PFSK-1 (cell line): ENCODE results near the gene SLC12A3.

Experiments
- FOXP2 ChIP-seq: optimal IDR thresholded peaks from 2 replicates; pipeline ENCODE3; 2011; ENCODE audit warnings: borderline replicate concordance, control low read depth, inconsistent platforms; ENCODE audit not compliant: insufficient read depth; ENCODE audit errors: extremely low read length, extremely low read depth
- POLR2AphosphoS5 ChIP-seq: IDR thresholded peaks from 2 replicates; pipeline ENCODE4 v1.6.1; 2012; ENCODE audit warnings: low read depth, mild to moderate bottlenecking, control low read depth, low read length, moderate library complexity
- SIN3A ChIP-seq: IDR thresholded peaks from 2 replicates; pipeline ENCODE4 v1.6.1; 2012; ENCODE audit warnings: mild to moderate bottlenecking, low read length, moderate library complexity, borderline replicate concordance; ENCODE audit not compliant: insufficient read depth
- TAF1 ChIP-seq: IDR thresholded peaks from 2 replicates; pipeline ENCODE4 v1.6.1; 2012; ENCODE audit warnings: low read length, control low read depth, borderline replicate concordance; ENCODE audit not compliant: insufficient read depth
- TF ChIP-seq, protein P1 (sequence below), 2 experiments: IDR thresholded peaks; 2 replicates each; pipeline versions ENCODE4 v1.6.1 to v1.8.0; 2011 to 2012; ENCODE audit warnings: low read depth in 2 of 2, low read length in 2 of 2, control low read depth in 1 of 2, inconsistent platforms in 1 of 2, mild to moderate bottlenecking in 1 of 2, moderate library complexity in 1 of 2; ENCODE audit not compliant: insufficient read depth in 1 of 2

Gene SLC12A3

GRCh38 chr16:56856876-56857447 lies 8.0 kb upstream of the SLC12A3 start:
- TF ChIP-seq POLR2AphosphoS5 = no peak
- no peak for TF ChIP-seq SIN3A
- no peak for TF ChIP-seq TAF1
- TF ChIP-seq, protein P1, sequence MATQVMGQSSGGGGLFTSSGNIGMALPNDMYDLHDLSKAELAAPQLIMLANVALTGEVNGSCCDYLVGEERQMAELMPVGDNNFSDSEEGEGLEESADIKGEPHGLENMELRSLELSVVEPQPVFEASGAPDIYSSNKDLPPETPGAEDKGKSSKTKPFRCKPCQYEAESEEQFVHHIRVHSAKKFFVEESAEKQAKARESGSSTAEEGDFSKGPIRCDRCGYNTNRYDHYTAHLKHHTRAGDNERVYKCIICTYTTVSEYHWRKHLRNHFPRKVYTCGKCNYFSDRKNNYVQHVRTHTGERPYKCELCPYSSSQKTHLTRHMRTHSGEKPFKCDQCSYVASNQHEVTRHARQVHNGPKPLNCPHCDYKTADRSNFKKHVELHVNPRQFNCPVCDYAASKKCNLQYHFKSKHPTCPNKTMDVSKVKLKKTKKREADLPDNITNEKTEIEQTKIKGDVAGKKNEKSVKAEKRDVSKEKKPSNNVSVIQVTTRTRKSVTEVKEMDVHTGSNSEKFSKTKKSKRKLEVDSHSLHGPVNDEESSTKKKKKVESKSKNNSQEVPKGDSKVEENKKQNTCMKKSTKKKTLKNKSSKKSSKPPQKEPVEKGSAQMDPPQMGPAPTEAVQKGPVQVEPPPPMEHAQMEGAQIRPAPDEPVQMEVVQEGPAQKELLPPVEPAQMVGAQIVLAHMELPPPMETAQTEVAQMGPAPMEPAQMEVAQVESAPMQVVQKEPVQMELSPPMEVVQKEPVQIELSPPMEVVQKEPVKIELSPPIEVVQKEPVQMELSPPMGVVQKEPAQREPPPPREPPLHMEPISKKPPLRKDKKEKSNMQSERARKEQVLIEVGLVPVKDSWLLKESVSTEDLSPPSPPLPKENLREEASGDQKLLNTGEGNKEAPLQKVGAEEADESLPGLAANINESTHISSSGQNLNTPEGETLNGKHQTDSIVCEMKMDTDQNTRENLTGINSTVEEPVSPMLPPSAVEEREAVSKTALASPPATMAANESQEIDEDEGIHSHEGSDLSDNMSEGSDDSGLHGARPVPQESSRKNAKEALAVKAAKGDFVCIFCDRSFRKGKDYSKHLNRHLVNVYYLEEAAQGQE (IDR thresholded peaks at IDR 0.05; ENCODE audit: insufficient read depth in 1 of 2, low read depth in 2 of 2, low read length in 2 of 2) = no peak
- TF ChIP-seq FOXP2 = no peak

GRCh38 chr16:56858374-56858773 lies 6.6 kb upstream of the SLC12A3 start:
- TF ChIP-seq FOXP2 (no peak), SIN3A (no peak)
- TF ChIP-seq, protein P1 (IDR thresholded peaks at IDR 0.05; ENCODE audit: insufficient read depth in 1 of 2, low read depth in 2 of 2, low read length in 2 of 2) = no peak

DNA sequence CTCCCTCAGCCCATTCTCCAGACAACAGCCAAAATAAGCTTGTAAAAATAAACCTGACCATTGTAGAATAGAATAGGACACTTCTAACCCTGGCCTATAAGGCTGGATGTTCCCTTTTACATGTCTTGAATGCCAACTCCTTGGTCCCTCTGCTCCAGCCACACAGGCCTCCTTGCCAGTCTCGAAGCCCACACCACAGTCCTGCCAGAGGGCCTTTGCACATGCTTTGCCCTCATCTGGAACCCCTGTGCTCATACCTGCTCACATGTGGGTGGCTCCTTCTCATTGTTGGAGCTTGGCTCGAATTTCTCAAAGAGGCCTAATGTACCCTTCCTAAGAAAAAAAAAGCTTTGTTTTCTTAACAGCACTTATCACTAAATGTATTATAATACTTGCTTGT lies 5.4 kb upstream of the SLC12A3 start:
- TF ChIP-seq FOXP2 (no peak), TAF1 (no peak), SIN3A (no peak), POLR2AphosphoS5 (no peak)
- TF ChIP-seq, protein P1 (IDR thresholded peaks at IDR 0.05; ENCODE audit: insufficient read depth in 1 of 2, low read depth in 2 of 2, low read length in 2 of 2) = no peak

- no peak for TF ChIP-seq SIN3A
- TF ChIP-seq, protein P1 (IDR thresholded peaks at IDR 0.05; ENCODE audit: insufficient read depth in 1 of 2, low read depth in 2 of 2, low read length in 2 of 2) = no peak
- no peak for TF ChIP-seq POLR2AphosphoS5
- TF ChIP-seq TAF1 = no peak
These were observed 4.6 kb upstream of the SLC12A3 start for GRCh38 chr16:56860226-56861020.

GRCh38 chr16:56861092-56861610 lies 3.9 kb upstream of the SLC12A3 start:
- TF ChIP-seq SIN3A = no peak
- TF ChIP-seq TAF1 = no peak
- no peak for TF ChIP-seq FOXP2
- TF ChIP-seq, protein P1 (IDR thresholded peaks at IDR 0.05; ENCODE audit: insufficient read depth in 1 of 2, low read depth in 2 of 2, low read length in 2 of 2) = no peak
- no peak for TF ChIP-seq POLR2AphosphoS5
